Glomerular visceral epithelial cell (primary cell): Measurements from ENCODE around the gene ARL9.

ENCODE experiments used
- DNase-seq: peaks from one replicate; pipeline ENCODE4 v3.0.0-alpha.2; 2016; ENCODE audit errors: extremely low spot score

Gene ARL9, protein sequence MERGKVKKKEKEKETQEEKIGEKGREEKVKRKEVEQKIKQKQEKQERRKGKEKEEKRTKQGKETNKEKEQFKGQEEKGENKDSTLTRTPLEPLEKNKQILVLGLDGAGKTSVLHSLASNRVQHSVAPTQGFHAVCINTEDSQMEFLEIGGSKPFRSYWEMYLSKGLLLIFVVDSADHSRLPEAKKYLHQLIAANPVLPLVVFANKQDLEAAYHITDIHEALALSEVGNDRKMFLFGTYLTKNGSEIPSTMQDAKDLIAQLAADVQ

DNA sequence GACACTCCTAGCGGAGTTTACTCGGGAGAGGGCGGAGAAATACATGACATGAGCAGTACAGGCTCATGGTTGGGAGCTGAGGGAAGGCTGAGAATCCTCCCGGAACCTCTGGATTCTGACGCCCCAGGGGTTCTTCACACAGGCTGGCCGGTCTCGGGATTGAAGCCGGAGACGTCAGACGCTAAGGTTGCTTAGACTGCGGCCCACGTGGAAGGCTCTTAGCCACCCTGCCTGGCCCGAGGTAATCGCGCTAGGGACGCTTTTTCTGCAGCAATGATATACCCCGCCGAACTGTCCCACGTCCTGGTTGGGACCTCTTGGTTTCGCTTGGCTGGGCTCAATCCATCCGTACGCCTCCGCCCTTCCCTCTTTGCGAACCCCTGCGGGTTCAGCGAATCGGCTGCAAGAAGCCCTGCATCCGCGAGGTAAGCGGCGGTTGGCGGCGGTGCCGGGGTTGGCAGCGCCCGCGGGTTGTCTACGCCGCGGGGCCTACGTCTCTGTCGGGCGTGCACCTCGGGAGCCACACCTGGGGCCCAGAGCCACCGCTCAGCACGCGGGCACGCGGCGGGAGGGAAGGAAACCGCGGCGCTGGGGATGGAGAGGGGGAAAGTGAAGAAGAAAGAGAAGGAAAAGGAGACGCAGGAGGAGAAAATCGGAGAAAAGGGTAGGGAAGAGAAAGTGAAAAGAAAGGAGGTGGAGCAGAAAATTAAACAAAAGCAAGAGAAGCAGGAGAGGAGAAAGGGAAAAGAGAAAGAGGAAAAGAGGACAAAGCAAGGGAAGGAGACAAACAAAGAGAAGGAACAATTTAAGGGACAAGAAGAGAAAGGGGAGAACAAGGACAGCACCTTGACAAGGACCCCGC lies at the start of gene ARL9:
ARL9 (plus strand) TSS at position 523 of the 862 bp plus-strand sequence; CDS start at position 595, 72 bp downstream.
- DNase-seq = no peak

DNA sequence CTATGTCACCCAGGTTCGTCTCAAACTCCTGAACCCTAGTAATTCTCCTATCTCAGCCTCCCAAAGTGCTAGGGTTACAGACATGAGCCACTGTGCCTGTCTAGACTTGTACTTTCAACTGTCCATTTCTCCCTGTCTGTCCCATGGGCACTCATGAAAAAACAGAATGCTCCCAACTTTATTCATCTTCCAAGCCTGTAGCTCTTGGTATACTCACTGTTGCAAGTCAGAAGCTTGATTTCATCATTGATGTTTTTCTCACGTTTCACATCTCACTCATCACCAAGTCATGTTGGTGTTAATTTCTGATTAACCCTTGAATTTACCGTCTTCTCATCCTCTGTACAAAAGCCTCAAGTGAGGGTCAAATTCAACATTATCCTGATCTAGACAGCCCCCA lies 45.5 kb upstream of the ARL9 start:
- no peak for DNase-seq

DNA sequence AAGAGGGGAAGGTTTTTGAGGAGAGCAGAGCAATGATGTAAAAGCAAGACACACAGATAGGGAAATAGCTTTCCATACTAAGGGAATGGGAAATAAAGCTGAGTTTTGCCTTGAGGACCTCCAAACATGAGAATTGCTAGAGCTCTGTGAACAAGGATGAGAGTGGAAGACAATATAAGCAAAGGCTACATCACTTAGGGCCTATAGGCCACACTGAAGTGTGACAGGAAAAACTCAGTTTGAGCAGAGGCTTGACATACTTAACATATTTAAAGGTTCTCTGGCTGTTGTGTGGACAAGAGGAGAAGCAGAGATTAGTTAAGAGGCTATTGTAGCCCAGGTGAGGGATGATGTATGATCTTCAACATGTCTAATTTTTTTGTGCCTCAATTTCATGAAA lies 43.4 kb upstream of the ARL9 start:
- DNase-seq = no peak

DNA sequence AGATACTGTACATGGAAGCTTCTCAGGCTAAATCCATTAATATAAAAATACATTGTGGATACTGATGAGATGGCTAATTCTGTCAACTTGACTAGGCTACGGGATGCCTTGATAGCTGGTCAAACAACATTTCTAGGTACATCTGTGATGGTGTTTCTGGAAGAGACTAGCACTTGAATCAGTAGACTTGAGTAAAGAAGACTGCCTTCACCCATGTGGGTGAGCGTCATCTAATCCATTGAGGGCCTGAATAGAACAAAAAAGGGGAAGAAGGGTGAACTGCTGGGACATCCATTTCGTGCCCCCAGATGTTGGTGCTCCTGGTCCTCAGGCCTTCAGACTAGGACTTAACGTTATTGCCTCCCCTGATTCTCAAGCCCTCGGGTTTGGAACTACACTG lies 41.9 kb upstream of the ARL9 start:
- no peak for DNase-seq

DNA sequence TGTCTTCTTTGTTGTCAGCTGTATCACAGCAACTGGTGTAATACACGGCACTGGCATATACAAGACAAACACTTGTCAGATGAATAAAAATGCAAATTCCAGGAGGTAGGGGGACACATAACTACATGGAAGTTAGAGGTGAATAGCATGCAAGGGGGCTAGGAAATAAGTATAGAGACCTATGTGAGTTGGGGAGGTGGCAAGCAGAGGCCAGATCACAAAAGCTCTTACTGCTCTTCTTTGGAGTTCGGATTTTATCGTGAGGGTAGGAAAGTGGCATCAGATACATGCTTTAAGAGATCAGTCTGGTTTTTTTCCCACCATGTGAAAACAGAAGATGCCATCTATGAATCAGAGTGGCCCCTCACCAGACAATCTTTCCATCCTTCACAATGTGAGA lies 41.0 kb upstream of the ARL9 start:
- no peak for DNase-seq

DNA sequence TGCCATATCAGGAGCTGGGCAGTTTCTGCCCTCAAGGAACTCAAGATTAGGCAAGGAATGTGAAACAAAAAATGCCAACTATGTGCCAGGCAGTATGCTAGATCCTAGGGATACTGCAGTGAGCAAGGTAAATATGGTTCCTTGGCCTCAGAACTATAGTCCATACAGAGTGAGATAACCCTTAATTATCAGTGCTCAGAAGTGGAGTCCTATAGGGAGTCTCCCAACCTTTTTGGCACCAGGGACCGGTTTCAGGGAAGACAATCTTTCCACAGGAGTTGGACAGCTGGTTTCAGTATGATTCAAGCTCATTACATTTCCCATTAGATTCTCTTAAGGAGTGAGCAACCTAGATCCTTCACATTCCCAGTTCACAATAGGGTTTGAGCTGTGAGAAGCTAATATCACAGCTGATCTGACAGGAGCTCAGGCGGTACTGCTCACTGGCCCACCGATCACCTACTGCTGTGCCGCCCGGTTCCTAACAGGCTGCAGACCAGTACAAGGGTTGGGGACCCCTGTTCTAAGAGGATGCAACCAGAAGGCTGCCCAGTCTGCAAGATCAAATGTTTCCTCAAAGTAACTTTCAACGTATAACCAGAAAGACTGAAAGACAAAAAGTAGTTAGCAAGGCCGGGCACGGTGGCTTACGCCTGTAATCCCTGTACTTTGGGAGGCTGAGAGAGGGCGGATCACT lies 39.8 kb upstream of the ARL9 start:
- peak; percentile 7 for DNase-seq

DNA sequence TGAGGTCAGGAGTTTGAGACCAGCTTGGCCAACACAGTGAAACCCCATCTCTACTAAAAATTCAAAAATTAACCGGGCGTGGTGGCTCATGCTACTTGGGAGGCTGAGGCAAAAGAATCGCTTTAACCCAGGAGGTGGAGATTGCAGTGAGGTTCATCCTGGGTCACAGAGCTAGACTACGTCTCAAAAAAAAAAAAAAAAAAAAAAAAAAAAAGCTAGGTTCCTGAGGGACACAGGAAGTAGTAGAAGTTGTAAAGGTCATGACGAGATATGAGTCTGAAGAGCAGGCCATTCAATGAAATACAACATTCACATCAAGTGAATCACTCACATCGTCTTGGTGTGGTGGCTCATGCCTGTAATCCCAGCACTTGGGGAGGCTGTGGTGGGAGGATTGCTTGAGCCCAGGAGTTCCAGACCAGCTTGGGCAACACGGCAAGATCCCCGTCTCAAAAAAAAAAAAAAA lies 39.3 kb upstream of the ARL9 start:
- DNase-seq = peak; percentile 83

DNA sequence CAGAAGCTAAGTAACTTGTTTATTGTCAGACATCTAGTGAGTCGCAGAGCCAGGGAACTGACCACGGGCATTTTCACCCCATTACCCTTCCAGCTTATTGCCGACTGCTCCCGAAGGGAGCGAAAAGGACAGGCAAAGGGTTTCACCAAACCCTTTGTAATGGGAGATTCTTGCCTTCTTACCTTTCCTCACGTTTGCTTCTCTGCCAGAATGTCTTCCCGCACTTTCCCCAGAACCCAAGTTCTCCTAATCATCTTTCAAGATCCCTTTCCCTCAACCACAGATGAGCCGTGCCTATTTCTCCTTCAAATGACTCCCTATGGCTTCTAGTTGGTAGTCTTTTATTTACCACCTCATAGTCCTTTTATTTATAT lies 38.7 kb upstream of the ARL9 start:
- DNase-seq = no peak

DNA sequence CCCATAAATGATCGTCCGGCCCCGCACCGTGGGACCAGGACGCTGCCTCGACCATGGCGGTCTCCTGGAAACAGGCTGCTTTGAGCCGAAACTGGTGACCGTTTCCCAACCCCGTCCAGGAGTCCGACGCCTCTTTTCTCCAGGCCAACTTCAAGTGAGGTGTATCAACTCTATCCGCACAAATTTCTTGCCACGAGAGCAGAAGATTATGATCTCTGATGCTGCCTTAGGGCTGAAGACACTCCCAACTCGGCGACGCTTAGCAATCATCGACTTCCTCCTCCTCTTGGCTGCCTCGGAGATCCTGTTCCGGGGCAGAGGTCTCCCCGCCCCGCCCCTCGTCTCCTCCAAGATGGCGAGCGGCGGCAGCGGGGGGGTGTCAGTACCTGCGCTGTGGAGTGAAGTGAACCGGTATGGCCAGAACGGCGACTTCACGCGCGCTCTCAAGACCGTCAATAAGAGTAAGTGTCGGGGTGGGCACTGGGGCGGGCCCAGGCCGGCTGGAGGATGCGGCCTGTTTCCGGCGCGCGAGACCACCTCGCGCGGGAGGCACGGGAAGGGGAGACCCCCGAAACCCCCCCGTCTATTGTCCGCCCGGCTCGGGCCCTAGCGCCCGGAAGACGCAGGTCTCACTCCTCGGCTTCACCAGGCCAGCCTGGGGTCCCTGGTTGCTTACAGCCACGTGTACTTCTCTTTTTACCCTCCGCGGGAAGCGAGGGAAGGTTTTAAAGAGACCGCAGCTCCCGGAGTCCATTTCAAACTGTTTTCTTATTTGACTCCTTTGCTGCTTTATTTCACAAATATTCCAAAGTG lies 38.1 kb upstream of the ARL9 start, which contains the start of gene SRP72:
SRP72 (plus strand) TSS at position 334 of the 813 bp plus-strand sequence; CDS start at position 353, 19 bp downstream.
- DNase-seq = peak; percentile 89

DNA sequence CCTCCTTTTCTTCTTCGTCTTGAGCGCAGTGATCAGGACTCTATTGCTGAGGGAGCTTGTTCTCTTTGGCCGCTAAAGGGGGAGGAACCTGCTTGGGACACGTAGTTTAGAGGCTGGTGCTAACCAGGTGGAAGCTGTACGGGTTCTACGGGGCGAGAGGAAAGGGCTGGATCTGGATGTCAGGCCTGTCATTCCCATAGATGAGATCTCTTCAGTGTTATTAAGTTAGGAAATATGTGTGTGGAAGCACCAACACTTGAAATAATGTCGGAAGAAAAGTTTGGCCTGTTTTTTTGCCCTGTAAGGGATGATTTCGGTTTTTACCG lies 37.5 kb upstream of the ARL9 start:
- peak; percentile 47 for DNase-seq

DNA sequence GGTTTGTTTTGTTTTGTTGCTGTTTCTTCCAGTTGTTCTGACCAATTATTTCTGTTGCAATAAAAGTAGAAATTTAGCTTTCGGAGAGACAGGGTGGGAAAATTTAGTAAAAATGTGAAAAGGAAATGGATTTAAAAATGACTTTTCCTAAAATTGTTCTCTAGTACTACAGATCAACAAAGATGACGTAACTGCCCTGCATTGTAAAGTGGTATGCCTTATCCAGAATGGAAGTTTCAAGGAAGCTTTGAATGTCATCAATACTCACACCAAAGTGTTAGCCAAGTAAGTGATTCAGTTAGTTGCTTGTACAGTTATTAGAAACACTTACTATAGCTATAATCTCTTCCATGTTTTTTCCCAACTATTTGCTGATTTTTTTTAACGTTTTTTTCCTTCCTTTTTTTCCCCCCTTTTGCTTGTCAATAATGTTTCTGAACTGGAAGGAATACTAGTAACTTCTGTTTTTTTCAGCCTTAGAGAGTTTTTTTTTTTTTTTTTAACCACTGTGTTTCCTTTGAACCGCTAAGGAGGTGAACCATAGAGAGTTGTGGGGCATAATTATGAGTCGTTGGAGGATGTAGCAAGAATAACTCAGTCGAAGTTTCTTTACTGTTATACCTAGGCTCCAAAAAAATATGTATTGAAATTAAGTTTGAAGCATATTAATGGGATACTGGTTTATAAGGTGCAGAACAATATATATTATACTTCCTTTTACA lies 35.9 kb upstream of the ARL9 start:
- peak; percentile 18 for DNase-seq

DNA sequence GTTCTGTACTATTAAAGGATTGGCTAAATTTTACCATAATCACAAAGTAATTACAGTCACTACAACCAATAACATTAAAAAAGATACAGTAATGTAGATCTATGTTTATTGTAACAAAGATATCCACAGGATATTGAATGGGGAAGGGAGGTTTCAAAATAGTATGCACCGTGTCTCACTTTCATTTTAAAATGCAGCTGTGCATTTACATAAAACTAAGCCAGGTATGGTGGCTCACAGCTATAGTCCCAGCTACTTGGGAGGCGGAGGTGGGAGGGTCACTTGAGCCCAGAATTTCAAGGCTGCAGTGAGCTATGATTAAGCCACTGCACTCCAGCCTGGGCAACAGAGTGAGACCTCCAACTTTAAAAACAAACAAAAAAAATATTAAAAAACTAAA lies 29.7 kb upstream of the ARL9 start:
- no peak for DNase-seq

DNA sequence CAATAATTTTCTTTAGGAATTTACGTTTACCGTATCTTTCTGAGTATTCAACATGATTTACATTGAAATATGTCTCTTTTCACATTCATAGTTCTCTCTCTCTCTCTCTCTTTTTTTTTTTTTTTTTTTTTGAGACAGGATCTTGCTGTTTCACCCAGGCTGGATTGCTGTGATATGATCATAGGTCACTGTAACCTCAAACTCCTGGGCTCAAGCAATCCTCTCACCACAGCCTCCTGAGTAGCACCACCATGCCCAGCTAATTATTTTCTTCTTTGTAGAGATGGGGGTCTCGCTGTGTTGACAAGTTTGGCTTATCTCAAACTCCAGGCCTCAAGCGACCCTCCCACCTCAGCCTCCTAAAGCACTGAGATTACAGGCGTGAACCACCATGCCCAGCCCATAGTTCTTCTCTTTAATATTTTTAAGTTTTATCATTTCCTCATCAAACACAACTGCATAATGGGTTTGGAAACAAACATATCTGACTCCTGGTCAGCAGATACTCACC lies 28.3 kb upstream of the ARL9 start:
- DNase-seq = no peak

DNA sequence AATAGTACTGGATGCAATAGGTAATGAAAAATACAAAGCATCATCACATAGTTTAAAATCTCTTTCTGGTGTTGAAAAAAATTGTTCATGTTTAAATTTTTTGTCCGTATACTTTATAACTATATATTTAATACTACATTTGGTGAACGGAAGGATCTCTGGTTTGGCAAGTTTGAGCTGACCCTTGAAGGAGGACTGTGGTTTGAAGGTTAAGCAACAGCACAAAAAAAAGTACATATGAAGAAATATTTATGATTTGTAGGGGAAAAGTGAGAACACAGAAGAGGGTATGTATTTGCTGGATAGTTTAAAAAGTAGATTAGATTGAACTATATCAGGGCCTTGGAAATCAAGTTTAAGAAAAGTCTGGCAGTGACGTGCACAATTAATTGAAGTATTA lies 24.9 kb upstream of the ARL9 start:
- DNase-seq = no peak

DNA sequence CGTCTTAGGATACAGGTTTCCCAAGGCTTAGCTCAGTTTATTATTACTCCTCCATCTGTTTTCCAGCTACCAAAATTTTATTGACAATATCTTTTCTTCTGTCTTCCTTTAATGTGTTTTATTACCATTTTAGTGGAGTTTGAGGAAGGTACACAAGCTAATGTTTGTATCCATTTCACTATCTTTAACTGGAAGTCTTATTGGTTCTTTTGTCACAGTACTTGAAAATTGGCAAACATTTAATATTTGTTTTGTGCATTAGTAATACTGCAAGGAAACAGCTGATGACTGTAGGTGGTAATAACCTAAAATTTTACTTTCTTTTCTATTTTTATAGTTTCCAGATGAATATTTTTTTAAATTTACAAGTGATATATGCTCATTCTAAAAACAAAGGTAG lies 9.3 kb upstream of the ARL9 start:
- DNase-seq = no peak

DNA sequence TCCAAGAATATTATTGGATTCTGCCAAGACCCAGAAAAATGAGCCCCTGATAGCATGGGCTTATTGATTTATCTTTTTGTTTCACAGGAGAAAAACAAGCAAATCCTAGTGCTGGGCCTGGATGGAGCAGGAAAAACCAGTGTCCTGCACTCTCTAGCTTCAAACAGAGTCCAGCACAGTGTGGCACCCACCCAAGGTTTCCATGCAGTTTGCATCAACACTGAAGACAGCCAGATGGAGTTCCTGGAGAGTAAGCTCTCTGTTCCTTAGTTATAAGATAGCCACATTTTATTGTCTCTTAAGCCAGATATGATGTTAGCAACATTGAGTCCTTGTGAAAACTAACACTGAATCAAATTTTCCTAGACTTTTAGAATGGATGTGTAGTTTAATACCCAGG lies 5.5 kb downstream of the ARL9 start:
- DNase-seq = no peak

DNA sequence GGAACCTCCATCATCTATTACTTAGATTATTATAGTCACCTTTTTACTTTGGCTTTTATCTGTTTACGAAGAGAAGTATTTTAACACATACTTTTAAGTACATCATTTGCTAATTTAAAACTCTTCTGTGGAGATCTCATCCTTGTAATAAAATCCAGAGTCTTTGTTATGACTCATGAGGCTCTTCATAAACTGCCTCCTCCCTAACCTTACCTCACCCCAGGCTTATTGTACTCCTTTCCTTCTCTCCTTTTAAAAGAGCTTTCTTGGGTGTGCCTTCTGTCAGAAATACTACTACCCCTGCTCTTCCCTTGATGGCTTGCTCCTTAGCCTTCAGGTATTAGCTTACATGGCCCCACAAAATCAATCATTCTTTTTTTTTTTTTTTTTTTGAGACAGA lies 6.6 kb downstream of the ARL9 start:
- DNase-seq = no peak

DNA sequence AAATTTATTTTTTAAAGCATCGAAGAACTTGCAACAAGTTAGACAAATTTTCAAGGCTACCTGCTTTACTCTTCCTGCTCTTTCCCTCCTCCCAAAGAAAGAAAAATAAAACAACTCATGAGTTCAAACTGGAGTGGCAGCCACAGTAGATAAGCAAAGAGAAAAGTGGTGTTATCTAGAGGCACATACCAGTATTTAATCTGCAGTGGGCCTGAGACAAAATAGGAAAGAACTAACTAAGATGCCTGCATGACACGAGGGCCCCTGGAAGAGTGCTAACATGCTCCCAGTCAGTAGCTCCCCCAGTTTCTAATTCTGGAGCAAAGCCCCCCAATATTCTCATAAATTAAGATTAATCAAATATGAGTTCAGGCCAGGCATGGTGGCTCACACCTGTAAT lies 7.9 kb downstream of the ARL9 start:
- DNase-seq = no peak

DNA sequence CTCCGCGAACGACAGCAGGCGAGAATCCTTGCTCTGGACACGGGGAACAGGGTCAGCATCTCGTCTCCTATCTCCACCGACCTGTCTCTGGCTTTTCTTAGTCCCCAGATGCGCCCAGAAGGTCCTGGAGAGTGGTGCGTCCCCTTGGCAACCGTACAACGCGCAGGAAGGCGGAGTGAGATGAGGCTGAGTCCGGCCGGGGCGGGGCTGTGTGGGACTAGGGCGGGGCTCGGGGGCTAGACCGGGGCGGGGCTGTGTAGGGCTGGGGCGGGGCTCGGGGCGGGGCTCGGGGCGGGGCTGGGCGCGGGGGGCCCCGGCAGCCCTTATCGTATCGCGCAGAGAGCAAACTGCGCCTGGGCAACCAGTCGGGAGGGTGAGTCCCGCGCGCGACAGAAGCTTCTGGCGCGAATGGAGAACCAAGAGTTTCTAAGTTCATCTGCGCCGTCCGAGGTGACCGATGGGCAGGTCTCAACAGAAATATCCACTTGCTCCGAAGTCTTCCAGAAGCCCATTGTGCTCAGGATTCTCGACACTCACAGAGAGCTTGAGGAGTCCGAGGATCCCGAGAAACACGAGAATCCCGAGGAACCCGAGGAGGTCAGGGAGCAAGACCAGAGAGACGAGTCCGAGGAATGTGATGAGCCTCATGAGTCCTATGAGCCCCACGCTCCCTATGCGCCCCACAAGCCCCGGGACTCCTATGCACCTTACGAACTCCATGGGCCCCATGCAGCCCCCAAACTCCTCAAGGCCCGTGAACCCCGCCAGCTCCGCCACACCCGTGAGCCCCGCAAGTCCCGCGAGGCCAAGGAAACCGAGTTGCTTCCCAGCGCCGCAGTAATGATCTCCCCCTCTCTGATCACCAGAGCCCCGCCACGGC lies 24.9 kb downstream of the ARL9 start:
- peak; percentile 86 for DNase-seq
